ENCODE results near the gene RXYLT1. TPM values are rescaled to one million over a fixed set of nuclear protein-coding genes. Genes with fewer than 3 reads are reported as not detected.
"Not testable (repeated sequence)": the region's sequence is repeated elsewhere in the genome, so short reads cannot be mapped to it uniquely, and the experiment has no call there.

Gene RXYLT1, protein sequence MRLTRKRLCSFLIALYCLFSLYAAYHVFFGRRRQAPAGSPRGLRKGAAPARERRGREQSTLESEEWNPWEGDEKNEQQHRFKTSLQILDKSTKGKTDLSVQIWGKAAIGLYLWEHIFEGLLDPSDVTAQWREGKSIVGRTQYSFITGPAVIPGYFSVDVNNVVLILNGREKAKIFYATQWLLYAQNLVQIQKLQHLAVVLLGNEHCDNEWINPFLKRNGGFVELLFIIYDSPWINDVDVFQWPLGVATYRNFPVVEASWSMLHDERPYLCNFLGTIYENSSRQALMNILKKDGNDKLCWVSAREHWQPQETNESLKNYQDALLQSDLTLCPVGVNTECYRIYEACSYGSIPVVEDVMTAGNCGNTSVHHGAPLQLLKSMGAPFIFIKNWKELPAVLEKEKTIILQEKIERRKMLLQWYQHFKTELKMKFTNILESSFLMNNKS
- 10 to 100 TPM; 10.1 to 12.8 TPM for total RNA-seq
- long read RNA-seq, transcript RXYLT1-205 (6 exons, 1,966 nt) = minor isoform, 6 of 22 reads
- long read RNA-seq, transcript RXYLT1-201 (6 exons, 1,918 nt) = major isoform, 9 of 22 reads
- long read RNA-seq, partial matches to known transcripts = 3 of 22 reads
- long read RNA-seq, other reads (novel, unspliced or antisense) = 1 of 22 reads

DNA sequence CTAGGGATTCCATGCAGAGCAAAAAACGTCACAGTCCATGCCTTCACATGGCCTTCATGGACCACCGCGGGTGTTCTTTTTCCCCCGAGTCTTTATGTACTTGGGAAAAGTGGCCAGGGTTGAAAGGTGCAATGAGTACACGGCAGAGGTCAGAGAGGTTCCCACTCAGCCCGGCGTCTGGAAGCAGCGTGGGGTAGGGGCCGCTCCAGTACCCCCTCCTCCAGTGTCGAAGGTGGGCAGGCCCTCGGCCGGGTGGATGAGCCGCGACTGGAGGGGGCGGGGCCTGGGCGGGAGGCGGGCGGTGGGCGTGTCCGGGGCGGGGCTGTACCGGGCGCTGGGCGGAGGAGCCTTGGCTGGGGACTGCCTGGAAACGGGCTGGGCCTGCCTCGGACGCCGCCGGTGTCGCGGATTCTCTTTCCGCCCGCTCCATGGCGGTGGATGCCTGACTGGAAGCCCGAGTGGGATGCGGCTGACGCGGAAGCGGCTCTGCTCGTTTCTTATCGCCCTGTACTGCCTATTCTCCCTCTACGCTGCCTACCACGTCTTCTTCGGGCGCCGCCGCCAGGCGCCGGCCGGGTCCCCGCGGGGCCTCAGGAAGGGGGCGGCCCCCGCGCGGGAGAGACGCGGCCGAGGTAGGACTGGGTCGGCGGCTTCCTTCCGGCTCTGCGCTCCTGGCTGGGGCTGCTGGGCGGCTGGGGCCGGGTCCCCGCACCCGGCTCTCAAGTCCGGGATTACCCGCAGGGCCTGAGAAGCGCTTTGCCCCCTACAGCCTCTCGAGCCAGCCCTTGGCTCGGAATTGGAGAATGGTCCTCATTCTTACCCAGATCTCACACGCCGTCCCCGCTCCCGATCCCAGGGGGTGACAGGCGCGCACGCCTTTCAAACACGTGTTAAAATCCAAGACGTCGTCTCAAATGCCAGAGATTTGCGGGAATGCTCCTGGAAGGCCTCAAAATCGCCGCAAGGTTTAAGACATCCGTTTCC is at the start of gene RXYLT1:
Gene RXYLT1 (plus strand): TSS at position 412 of the 984 bp plus-strand sequence. CDS start 52 bp downstream, at position 464.
- intact Hi-C loops (cut with DNase I, micrococcal nuclease) = no loop called here
- DNase-seq = peak; percentile 81 to 90
- ATAC-seq = peak; percentile 99

GRCh38 chr12:63732779-63733178 is 46.9 kb upstream of the RXYLT1 start:
- DNase-seq; ATAC-seq; intact Hi-C loops (cut with DNase I, micrococcal nuclease): not testable (repeated sequence)

DNA sequence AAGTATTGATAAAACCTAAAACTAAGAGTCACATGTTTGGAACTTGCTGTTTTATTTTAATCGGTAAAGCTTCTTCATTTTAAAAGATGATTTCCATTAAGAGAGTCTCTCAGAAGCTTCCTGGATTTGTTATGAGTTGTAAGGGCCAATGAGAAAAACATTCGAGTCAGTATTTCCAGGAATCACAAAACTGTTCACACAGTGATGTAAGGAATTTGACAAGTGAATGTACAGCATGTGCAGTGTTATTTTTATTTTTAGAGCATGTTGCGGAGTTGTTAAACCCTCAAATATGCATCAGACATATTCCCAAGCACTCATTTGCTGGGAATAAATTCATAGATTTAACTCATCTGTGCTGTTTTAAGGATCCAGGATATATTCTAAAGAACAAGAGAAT is 46.1 kb upstream of the RXYLT1 start:
- intact Hi-C loops (cut with DNase I, micrococcal nuclease) = not testable (repeated sequence)

GRCh38 chr12:63740551-63740950 is 39.2 kb upstream of the RXYLT1 start:
- DNase-seq; intact Hi-C loops (cut with DNase I, micrococcal nuclease); ATAC-seq: not testable (repeated sequence)

More for the DNA sequence above, 46.1 kb upstream of the RXYLT1 start:
- not testable (repeated sequence) for ATAC-seq, DNase-seq

GRCh38 chr12:63741431-63741830 is 38.3 kb upstream of the RXYLT1 start:
- DNase-seq; ATAC-seq; intact Hi-C loops (cut with DNase I, micrococcal nuclease): not testable (repeated sequence)

- ATAC-seq; intact Hi-C loops (cut with DNase I, micrococcal nuclease); DNase-seq: not testable (repeated sequence)
These were observed 35.6 kb upstream of the RXYLT1 start for GRCh38 chr12:63744110-63744509.

DNA sequence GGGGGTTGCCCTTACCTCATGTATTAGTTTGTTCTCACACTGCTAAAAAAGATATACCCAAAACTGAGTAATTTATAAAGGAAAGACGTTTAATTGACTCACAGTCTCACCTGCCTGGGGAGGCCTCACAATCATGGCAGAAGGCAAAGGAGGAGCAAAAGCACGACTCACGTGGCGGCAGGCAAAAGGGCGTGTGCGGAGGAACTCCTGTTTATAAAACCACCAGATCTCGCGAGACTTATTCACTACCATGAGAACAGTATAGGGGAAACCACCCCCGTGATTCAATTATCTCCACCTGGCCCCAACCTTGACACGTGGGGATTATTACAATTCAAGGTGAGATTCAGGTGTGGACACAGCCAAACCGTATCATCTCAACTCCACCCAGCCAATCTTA is 33.2 kb upstream of the RXYLT1 start:
- ATAC-seq; intact Hi-C loops (cut with DNase I, micrococcal nuclease); DNase-seq: not testable (repeated sequence)

DNA sequence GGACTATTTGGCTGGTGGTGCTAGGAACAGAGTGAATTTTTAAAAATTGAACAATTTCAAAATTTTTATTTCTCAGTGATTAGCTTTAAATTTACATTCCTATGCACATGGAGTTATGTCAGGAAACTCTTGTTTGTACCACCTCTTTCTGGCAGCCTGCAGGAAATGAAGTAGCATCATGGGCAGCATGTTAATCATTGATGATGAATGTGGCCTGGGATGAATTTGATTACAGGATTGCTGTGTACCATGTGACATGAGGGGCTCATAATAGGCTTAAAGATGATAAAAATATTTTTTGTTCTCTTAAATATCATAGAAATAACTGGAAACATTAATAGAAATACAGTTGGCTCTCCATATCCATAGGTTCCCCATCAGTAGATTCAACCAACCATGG is 32.6 kb upstream of the RXYLT1 start:
- ATAC-seq; DNase-seq; intact Hi-C loops (cut with DNase I, micrococcal nuclease): not testable (repeated sequence)

DNA sequence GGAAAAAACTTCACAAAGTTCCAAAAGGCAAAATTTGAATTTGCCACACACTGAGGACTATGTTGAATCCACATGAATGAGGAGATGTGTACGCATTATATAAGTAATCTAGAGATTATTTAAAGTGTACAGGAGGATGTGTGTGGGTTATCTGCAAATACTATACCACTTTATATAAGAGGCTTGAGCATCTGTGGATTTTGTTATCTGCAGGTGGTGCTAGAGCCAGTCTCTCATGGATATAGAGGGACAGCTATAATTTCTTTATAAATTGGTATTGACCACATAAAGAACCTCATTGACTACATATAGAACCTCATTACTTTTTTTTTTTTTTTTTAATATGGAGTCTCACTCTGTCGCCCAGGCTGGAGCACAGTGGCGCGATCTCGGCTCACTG is 32.2 kb upstream of the RXYLT1 start:
- intact Hi-C loops (cut with DNase I, micrococcal nuclease) = no loop called here
- DNase-seq = no peak
- ATAC-seq = no peak

DNA sequence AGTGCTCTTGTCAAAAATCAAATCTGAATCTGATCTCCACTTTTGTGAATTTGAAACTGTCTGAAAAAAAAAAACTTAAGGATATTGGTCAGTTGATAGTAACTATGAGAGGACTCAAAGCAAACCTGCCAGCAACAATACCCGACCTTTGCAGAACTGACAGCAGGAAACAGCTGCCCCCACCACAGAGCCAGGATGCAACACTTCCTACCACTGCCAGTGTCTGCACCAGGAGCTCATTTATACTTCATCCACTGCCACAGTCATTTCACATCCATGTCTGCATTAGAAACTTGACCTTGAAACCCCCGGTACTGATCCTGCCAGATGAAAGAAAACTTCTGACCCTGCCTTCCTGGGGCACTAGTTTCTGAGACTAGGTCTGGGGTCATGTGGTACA is 27.4 kb upstream of the RXYLT1 start:
- DNase-seq = no peak
- no peak for ATAC-seq
- intact Hi-C loops (cut with DNase I, micrococcal nuclease) = no loop called here

DNA sequence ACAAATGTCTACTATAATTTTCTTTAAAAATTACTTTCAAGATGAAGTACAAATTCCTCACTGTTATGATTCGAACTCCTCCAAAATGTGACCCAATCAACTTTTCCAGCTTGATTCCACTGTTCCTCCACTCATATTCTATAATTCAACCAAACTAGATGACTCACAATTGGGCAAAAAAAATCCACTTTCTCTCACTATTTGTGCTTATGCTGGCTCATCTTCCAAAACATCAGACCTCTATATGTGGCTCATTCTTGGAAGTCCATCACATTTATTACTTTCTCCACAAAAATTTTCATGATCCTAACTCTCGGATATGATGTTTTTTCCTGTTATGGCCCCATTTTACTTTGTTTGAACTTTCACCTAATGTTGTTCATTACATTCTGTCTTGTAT is 26.9 kb upstream of the RXYLT1 start:
- no peak for DNase-seq
- intact Hi-C loops (cut with DNase I, micrococcal nuclease) = no loop called here
- ATAC-seq = no peak

GRCh38 chr12:63753743-63754142 is 26.0 kb upstream of the RXYLT1 start:
- DNase-seq (no peak), ATAC-seq (no peak)
- intact Hi-C loops (cut with DNase I, micrococcal nuclease) = no loop called here

GRCh38 chr12:63764481-63764880 is 15.2 kb upstream of the RXYLT1 start:
- no peak for ATAC-seq
- intact Hi-C loops (cut with DNase I, micrococcal nuclease) = no loop called here

GRCh38 chr12:63766498-63766897 is 13.2 kb upstream of the RXYLT1 start:
- DNase-seq (no peak), ATAC-seq (no peak)
- intact Hi-C loops (cut with DNase I, micrococcal nuclease) = no loop called here

More at GRCh38 chr12:63764481-63764880, 15.2 kb upstream of the RXYLT1 start:
- DNase-seq = no peak

- DNase-seq = no peak
- intact Hi-C loops (cut with DNase I, micrococcal nuclease) = no loop called here
- no peak for ATAC-seq
These were observed 9.3 kb upstream of the RXYLT1 start for GRCh38 chr12:63770375-63770774.

DNA sequence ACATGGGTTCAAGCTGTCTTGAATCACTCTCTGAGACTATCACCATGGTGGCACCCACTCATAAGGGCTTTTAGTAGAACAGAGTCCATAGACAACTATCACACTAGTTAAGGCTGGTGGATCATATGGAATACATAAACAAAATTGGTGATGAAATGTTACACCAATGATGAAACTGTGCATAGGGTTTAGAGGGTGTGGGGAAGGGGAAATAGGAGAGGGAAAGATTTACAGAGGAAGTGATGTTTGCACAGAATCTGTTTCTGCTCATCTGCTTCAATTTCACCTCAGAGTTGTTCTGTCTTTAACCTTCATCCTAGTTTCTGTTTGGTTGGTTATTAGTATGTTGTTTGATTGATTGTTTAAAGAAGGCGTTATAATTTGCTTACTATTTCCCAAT is 2.4 kb upstream of the RXYLT1 start:
- intact Hi-C loops (cut with DNase I, micrococcal nuclease) = no loop called here
- no peak for ATAC-seq

DNA sequence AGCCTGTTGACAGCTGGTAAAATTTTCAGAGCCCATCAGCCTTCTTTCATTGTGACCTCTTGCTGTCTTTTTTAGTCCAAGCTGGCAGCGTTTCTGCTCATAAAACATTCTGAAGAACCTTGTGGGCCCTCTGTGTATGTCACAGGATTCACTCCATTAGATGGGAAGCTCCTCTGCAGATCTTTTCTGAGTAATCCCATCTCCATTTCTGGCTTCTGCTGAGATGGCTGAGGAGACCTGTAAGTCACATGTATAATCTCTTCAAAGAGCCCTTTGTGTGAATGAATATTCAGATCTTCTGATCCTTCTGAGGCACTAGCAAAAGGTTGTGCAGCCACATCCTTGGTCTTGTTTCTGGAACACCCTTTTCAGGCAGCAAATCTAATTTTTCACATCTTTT is 2.8 kb downstream of the RXYLT1 start:
- no peak for DNase-seq
- intact Hi-C loops (cut with DNase I, micrococcal nuclease) = no loop called here
- ATAC-seq = no peak

More for the DNA sequence above, 2.4 kb upstream of the RXYLT1 start:
- no peak for DNase-seq

DNA sequence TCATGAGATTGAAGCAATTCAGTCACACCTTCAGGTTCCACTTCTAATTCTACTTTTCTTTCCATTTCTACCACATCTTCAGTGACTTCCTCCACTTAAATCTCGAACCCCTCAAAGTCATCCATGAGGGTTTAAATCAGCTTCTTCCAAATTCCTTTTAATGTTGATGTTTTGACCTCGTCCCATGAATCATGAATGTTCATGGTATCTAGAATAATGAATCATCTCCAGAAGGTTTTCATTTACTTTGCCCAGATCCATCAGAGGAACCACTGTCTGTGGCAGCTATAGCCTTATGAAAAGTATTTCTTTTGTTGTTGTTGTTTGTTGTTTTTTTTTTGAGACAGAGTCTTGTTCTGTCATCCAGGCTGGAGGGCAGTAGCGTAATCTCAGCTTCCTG is 7.6 kb downstream of the RXYLT1 start:
- DNase-seq = no peak
- ATAC-seq = no peak
- intact Hi-C loops (cut with DNase I, micrococcal nuclease) = no loop called here

- no peak for DNase-seq
- intact Hi-C loops (cut with DNase I, micrococcal nuclease) = no loop called here
- ATAC-seq = no peak
These were observed 10.9 kb downstream of the RXYLT1 start for GRCh38 chr12:63790608-63790945.

Measured in left colon (tissue), 2 donors.